ENCODE data around the gene SLC8A3. TPM values are rescaled to one million over a fixed set of nuclear protein-coding genes. Genes with fewer than 3 reads are reported as not detected.

SLC8A3 gene
- total RNA-seq, 1 experiment from 2014 or later, result 0.13 TPM

DNA sequence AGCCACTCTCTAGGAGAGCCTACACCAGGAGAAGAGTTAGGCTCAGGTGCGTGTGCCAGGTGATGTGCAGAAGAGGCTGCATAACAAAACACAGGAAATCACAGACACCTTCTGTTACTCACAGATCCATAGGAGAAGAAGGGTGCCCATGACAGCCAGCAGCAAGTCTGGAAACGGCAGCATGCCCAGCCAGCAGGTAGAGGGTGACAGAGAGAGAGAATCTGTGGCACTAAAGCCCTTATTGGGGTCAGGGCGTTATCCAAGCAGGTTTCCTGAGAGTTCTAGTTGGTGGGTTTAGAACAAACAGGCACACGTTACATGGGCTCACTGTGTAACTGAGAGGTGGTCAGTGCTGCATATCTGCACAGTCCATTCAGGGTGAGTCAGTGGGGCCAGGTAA is 14.9 kb upstream of the SLC8A3 start:
- Histone ChIP-seq H3K27me3 (ENCODE audit: insufficient read depth, low read length) (no peaks in the 10 kb centered on the region), H3K79me2 (ENCODE audit: insufficient read depth, low read length) (no peaks in the 10 kb centered on the region), H2BK20ac (ENCODE audit: low read depth, low read length, poor library complexity, severe bottlenecking) (no peak overlapping the region), H4K5ac (ENCODE audit: insufficient read length, low read depth, low read length) (no peak overlapping the region), H3K27ac (ENCODE audit: insufficient read length, low read depth, low read length) (no peak overlapping the region), H3K56ac (ENCODE audit: insufficient read length, low read depth, low read length) (no peak overlapping the region), H3K4me2 (ENCODE audit: insufficient read depth, insufficient read length, low read length) (no peak overlapping the region), H2AFZ (ENCODE audit: low read length) (no peak overlapping the region), H3K79me1 (ENCODE audit: insufficient read depth, low read depth, low read length, poor library complexity, severe bottlenecking) (no peaks in the 10 kb centered on the region), H2BK12ac (ENCODE audit: insufficient read length, low read depth, low read length) (no peak overlapping the region), H3K14ac (ENCODE audit: insufficient read depth, low read length) (no peak overlapping the region), H2BK120ac (ENCODE audit: low read depth, low read length, poor library complexity, severe bottlenecking) (no peak overlapping the region), H2BK15ac (ENCODE audit: low read depth, low read length) (no peak overlapping the region), H2AK5ac (ENCODE audit: insufficient read length, low read length) (no peak overlapping the region), H4K91ac (ENCODE audit: insufficient read length, low read depth, low read length) (no peak overlapping the region), H3K18ac (ENCODE audit: insufficient read length, low read depth, low read length) (no peak overlapping the region), H3K23me2 (ENCODE audit: insufficient read length, low read depth, low read length, poor library complexity, severe bottlenecking) (no peaks in the 10 kb centered on the region), H4K20me1 (ENCODE audit: control insufficient read depth, insufficient read depth, insufficient read length) (no peaks in the 10 kb centered on the region), H2BK5ac (ENCODE audit: insufficient read length, low read length) (no peak overlapping the region), H4K8ac (replicated peaks; ENCODE audit: insufficient read length, low read depth, low read length) (no peak overlapping the region), H3K4ac (ENCODE audit: low read depth, low read length) (no peak overlapping the region), H3K4me1 (ENCODE audit: insufficient read depth, low read length) (peaks cover 2% of the 10 kb centered on the region; the same call in 1 of the 2 replicates), H3K9ac (ENCODE audit: extremely low read depth, insufficient read length, low read length) (no peak overlapping the region), H3K23ac (ENCODE audit: insufficient read length, low read depth, low read length) (no peak overlapping the region), H3K9me3 (ENCODE audit: control insufficient read depth, low read depth, low read length) (no peaks in the 10 kb centered on the region), H3T11ph (ENCODE audit: low read length) (no peak overlapping the region)
- H3K27ac Mint-ChIP-seq, result no peak overlapping the region
- H3K4me1 Mint-ChIP-seq, result peaks cover 0 to 5% of the 10 kb centered on the region in 2 experiments; a peak in 2 of 4 replicates
- H3K27me3 Mint-ChIP-seq (ENCODE audit: low read depth), result peaks cover 2% of the 10 kb centered on the region; the same call in 1 of the 2 replicates
- WGBS (ENCODE audit: extremely low coverage, insufficient read length, low lambda C conversion rate), result no CpG with 5 or more reads among the region's 4 CpGs
- H3K36me3 Mint-ChIP-seq (ENCODE audit: insufficient read depth in 1 of 3, low read depth in 3 of 3), result no peaks in the 10 kb centered on the region
- TF ChIP-seq, protein P1, sequence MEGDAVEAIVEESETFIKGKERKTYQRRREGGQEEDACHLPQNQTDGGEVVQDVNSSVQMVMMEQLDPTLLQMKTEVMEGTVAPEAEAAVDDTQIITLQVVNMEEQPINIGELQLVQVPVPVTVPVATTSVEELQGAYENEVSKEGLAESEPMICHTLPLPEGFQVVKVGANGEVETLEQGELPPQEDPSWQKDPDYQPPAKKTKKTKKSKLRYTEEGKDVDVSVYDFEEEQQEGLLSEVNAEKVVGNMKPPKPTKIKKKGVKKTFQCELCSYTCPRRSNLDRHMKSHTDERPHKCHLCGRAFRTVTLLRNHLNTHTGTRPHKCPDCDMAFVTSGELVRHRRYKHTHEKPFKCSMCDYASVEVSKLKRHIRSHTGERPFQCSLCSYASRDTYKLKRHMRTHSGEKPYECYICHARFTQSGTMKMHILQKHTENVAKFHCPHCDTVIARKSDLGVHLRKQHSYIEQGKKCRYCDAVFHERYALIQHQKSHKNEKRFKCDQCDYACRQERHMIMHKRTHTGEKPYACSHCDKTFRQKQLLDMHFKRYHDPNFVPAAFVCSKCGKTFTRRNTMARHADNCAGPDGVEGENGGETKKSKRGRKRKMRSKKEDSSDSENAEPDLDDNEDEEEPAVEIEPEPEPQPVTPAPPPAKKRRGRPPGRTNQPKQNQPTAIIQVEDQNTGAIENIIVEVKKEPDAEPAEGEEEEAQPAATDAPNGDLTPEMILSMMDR (conservative IDR thresholded peaks at IDR 0.05), result peak; percentile 41; the same call in 2 of the 3 replicates
- no peak overlapping the region for H3K4me3 Mint-ChIP-seq
- no peaks in the 10 kb centered on the region for H3K9me3 Mint-ChIP-seq
- DNase-seq, result peak; percentile 42

Data from H9 (cell line).